HEK293 (cell line): ENCODE results near the gene ELFN1.

Experiments used
- CTCF ChIA-PET: fragments of 350-600 bp; formaldehyde crosslinking; extraction: SDS; loops from one replicate; lab custom pipeline; 2021; ENCODE audit warnings: antibody characterized with exemption; lab: Yijun Ruan, JAX
- POLR2A ChIA-PET: fragments of 300-600 bp; formaldehyde crosslinking; extraction: SDS; loops from one replicate; lab custom pipeline; 2020; ENCODE audit warnings: antibody characterized with exemption, inconsistent platforms; lab: Yijun Ruan, JAX
- H3K27ac ChIP-seq: fragments of 200-500 bp; sonication (Bioruptor generic); 2 replicates; pipeline ENCODE4 v1.5.1; 2014; ENCODE audit warnings: low read depth, low read length, control low read depth, inconsistent platforms; ENCODE audit errors: extremely low read depth
- H3K36me3 ChIP-seq, 2 experiments: fragments of 200-500 bp in 1 of 2; sonication (Bioruptor generic) in 1 of 2; 1 replicate in 1 of 2; 2 replicates in 1 of 2; pipeline ENCODE4 v1.5.1; 2014 to 2017; ENCODE audit warnings: inconsistent platforms in 2 of 2, low read length in 2 of 2; ENCODE audit not compliant: control insufficient read depth in 2 of 2, insufficient read depth in 1 of 2
- H3K4me1 ChIP-seq: fragments of 200-500 bp; sonication (Bioruptor generic); 2 replicates; pipeline ENCODE4 v1.5.1; 2014; ENCODE audit warnings: mild to moderate bottlenecking, low read length, inconsistent platforms; ENCODE audit not compliant: control insufficient read depth, insufficient read depth
- H3K4me3 ChIP-seq: 2 replicates; pipeline ENCODE4 v1.5.1; 2011; ENCODE audit warnings: low read depth, mild to moderate bottlenecking, control low read depth, low read length, moderate library complexity
- H3K9me3 ChIP-seq: fragments of 200-500 bp; sonication (Bioruptor generic); 2 replicates; pipeline ENCODE4 v1.5.1; 2014; ENCODE audit warnings: low read depth, low read length, inconsistent platforms; ENCODE audit not compliant: control insufficient read depth, insufficient read depth
- HOXC10 ChIP-seq: sonication (generic); formaldehyde crosslinking; IDR thresholded peaks from 2 replicates; pipeline ENCODE4 v1.8.1; 2023; ENCODE audit warnings: mild to moderate bottlenecking, missing genetic modification reagents
- RBAK ChIP-seq: fragments of 450-650 bp; formaldehyde crosslinking; IDR thresholded peaks from 2 replicates; pipeline ENCODE4 v1.5.1; 2016; ENCODE audit warnings: missing biosample characterization, missing genetic modification characterization
- REPIN1 ChIP-seq: fragments of 450-650 bp; formaldehyde crosslinking; IDR thresholded peaks from 2 replicates; pipeline ENCODE4 v1.5.1; 2017; ENCODE audit warnings: missing biosample characterization, missing genetic modification characterization, low read depth
- ZBTB20 ChIP-seq: fragments of 450-650 bp; formaldehyde crosslinking; IDR thresholded peaks from 2 replicates; pipeline ENCODE4 v1.5.1; 2016; ENCODE audit warnings: missing biosample characterization, missing genetic modification characterization
- ZBTB8A ChIP-seq: fragments of 450-650 bp; formaldehyde crosslinking; IDR thresholded peaks from 2 replicates; pipeline ENCODE4 v1.5.1; 2016; ENCODE audit warnings: missing biosample characterization, missing genetic modification characterization
- ZNF121 ChIP-seq: fragments of 450-650 bp; formaldehyde crosslinking; IDR thresholded peaks from 2 replicates; pipeline ENCODE4 v1.5.1; 2016; ENCODE audit warnings: missing biosample characterization, missing genetic modification characterization
- ZNF138 ChIP-seq: fragments of 450-650 bp; formaldehyde crosslinking; IDR thresholded peaks from 2 replicates; pipeline ENCODE4 v1.5.1; 2016; ENCODE audit warnings: missing biosample characterization, missing genetic modification characterization, borderline replicate concordance
- ZNF146 ChIP-seq: fragments of 450-650 bp; formaldehyde crosslinking; IDR thresholded peaks from 2 replicates; pipeline ENCODE4 v1.5.1; 2016; ENCODE audit warnings: missing biosample characterization, missing genetic modification characterization
- ZNF239 ChIP-seq: fragments of 450-650 bp; formaldehyde crosslinking; IDR thresholded peaks from 2 replicates; pipeline ENCODE4 v1.5.1; 2016; ENCODE audit warnings: missing biosample characterization, missing genetic modification characterization
- ZNF324 ChIP-seq: fragments of 450-650 bp; formaldehyde crosslinking; IDR thresholded peaks from 2 replicates; pipeline ENCODE4 v1.5.1; 2016; ENCODE audit warnings: missing biosample characterization, missing genetic modification characterization
- ZNF473 ChIP-seq: fragments of 450-650 bp; formaldehyde crosslinking; IDR thresholded peaks from 2 replicates; pipeline ENCODE4 v1.5.1; 2017; ENCODE audit warnings: missing biosample characterization, missing genetic modification characterization
- ZNF549 ChIP-seq: fragments of 450-650 bp; IDR thresholded peaks from 2 replicates; pipeline ENCODE4 v1.5.1; 2018; ENCODE audit warnings: missing biosample characterization, missing genetic modification characterization, mild to moderate bottlenecking, inconsistent platforms, moderate library complexity
- ZNF707 ChIP-seq: fragments of 450-650 bp; formaldehyde crosslinking; IDR thresholded peaks from 2 replicates; pipeline ENCODE4 v1.5.1; 2016; ENCODE audit warnings: missing biosample characterization, missing genetic modification characterization
- ZNF747 ChIP-seq: fragments of 450-650 bp; formaldehyde crosslinking; IDR thresholded peaks from 2 replicates; pipeline ENCODE4 v1.5.1; 2016; ENCODE audit warnings: missing biosample characterization, missing genetic modification characterization
- ZNF777 ChIP-seq: fragments of 450-650 bp; formaldehyde crosslinking; IDR thresholded peaks from 2 replicates; pipeline ENCODE4 v1.5.1; 2017; ENCODE audit warnings: missing biosample characterization, missing genetic modification characterization, borderline replicate concordance
- ZSCAN16 ChIP-seq: fragments of 450-650 bp; formaldehyde crosslinking; IDR thresholded peaks from 2 replicates; pipeline ENCODE4 v1.5.1; 2016; ENCODE audit warnings: missing biosample characterization, missing genetic modification characterization
- ZSCAN30 ChIP-seq: fragments of 450-650 bp; IDR thresholded peaks from 2 replicates; pipeline ENCODE4 v1.5.1; 2018; ENCODE audit warnings: missing biosample characterization, mild to moderate bottlenecking, missing genetic modification characterization, moderate library complexity
- TF ChIP-seq, protein P1 (sequence below): fragments of 450-650 bp; formaldehyde crosslinking; IDR thresholded peaks from 2 replicates; pipeline ENCODE4 v1.5.1; 2016; ENCODE audit warnings: missing biosample characterization, missing genetic modification characterization, low read depth
- TF ChIP-seq, protein P2 (sequence below): IDR thresholded peaks from 2 replicates; pipeline ENCODE4 v1.6.1; 2011; ENCODE audit warnings: mild to moderate bottlenecking, low read depth, low read length, borderline replicate concordance
- TF ChIP-seq, protein P3 (sequence below): fragments of 450-650 bp; formaldehyde crosslinking; conservative IDR thresholded peaks from 2 replicates; pipeline ENCODE4 v1.5.1; 2016; ENCODE audit warnings: low read depth, missing biosample characterization, missing genetic modification characterization
- TF ChIP-seq, protein P4 (sequence below): fragments of 450-650 bp; formaldehyde crosslinking; IDR thresholded peaks from 2 replicates; pipeline ENCODE4 v1.5.1; 2016; ENCODE audit warnings: missing biosample characterization, missing genetic modification characterization, low read depth
- TF ChIP-seq, protein P5 (sequence below): fragments of 450-650 bp; formaldehyde crosslinking; IDR thresholded peaks from 2 replicates; pipeline ENCODE4 v1.5.1; 2016; ENCODE audit warnings: missing biosample characterization, missing genetic modification characterization
- TF ChIP-seq, protein P6 (sequence below): fragments of 450-650 bp; formaldehyde crosslinking; IDR thresholded peaks from 2 replicates; pipeline ENCODE4 v1.5.1; 2016; ENCODE audit warnings: missing biosample characterization, missing genetic modification characterization

ELFN1 gene

DNA sequence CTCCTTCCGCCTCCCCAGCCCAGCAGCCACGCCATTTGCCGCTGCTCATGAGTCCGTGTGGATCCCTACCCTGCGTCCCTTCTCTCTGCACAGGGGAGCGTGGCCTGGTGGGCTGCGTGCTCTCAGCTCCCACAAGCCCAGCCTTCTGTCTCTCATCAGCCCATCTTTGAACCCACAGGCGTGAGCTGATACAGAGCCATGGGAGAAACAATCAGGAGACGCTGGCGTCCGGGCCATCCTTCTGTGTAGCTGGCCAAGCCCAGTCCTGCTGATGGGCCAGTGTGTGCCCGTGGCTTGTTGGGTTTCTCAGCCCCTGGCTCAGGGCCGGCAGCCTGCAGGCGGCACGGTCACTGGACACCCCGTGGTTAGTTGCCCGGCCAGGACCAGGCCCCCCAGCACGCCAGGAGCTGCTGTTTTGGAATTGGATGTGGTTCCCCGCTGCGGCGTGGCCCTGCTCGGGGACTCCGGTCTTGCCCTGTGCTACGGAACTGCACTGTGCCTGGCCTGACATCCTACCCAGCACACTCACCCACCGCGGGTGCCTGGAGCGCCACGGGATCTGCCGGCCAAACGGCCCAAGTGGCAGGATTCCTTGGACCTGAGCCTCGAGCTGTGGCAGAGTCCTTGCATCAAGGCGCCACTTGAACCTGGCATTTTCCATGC, 88.9 kb downstream of the ELFN1 start:
- POLR2A ChIA-PET = no interaction called here
- CTCF ChIA-PET = interaction anchor here (0.9 to 1.7 kb wide), 2 partner anchors 9 to 178 kb away, joined by 3 to 7 read pairs; no protein-coding TSS in a partner anchor
- H3K4me3 ChIP-seq = no peak overlapping the region
- H3K36me3 ChIP-seq = no peaks in the 10 kb centered on the region
- no peaks in the 10 kb centered on the region for H3K4me1 ChIP-seq
- H3K27ac ChIP-seq = no peak overlapping the region
- TF ChIP-seq, protein P1, sequence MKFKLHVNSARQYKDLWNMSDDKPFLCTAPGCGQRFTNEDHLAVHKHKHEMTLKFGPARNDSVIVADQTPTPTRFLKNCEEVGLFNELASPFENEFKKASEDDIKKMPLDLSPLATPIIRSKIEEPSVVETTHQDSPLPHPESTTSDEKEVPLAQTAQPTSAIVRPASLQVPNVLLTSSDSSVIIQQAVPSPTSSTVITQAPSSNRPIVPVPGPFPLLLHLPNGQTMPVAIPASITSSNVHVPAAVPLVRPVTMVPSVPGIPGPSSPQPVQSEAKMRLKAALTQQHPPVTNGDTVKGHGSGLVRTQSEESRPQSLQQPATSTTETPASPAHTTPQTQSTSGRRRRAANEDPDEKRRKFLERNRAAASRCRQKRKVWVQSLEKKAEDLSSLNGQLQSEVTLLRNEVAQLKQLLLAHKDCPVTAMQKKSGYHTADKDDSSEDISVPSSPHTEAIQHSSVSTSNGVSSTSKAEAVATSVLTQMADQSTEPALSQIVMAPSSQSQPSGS (tag by site-specific recombination) = no peak
- TF ChIP-seq ZNF747 (tag by site-specific recombination) = no peak
- no peak for TF ChIP-seq ZNF473 (tag by site-specific recombination)
- TF ChIP-seq, protein P2, sequence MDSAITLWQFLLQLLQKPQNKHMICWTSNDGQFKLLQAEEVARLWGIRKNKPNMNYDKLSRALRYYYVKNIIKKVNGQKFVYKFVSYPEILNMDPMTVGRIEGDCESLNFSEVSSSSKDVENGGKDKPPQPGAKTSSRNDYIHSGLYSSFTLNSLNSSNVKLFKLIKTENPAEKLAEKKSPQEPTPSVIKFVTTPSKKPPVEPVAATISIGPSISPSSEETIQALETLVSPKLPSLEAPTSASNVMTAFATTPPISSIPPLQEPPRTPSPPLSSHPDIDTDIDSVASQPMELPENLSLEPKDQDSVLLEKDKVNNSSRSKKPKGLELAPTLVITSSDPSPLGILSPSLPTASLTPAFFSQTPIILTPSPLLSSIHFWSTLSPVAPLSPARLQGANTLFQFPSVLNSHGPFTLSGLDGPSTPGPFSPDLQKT = no peak
- TF ChIP-seq ZNF121 (tag by site-specific recombination) = no peak
- TF ChIP-seq, protein P3, sequence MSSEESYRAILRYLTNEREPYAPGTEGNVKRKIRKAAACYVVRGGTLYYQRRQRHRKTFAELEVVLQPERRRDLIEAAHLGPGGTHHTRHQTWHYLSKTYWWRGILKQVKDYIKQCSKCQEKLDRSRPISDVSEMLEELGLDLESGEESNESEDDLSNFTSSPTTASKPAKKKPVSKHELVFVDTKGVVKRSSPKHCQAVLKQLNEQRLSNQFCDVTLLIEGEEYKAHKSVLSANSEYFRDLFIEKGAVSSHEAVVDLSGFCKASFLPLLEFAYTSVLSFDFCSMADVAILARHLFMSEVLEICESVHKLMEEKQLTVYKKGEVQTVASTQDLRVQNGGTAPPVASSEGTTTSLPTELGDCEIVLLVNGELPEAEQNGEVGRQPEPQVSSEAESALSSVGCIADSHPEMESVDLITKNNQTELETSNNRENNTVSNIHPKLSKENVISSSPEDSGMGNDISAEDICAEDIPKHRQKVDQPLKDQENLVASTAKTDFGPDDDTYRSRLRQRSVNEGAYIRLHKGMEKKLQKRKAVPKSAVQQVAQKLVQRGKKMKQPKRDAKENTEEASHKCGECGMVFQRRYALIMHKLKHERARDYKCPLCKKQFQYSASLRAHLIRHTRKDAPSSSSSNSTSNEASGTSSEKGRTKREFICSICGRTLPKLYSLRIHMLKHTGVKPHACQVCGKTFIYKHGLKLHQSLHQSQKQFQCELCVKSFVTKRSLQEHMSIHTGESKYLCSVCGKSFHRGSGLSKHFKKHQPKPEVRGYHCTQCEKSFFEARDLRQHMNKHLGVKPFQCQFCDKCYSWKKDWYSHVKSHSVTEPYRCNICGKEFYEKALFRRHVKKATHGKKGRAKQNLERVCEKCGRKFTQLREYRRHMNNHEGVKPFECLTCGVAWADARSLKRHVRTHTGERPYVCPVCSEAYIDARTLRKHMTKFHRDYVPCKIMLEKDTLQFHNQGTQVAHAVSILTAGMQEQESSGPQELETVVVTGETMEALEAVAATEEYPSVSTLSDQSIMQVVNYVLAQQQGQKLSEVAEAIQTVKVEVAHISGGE (tag by site-specific recombination) = no peak
- TF ChIP-seq ZNF777 (tag by site-specific recombination) = no peak
- no peak for TF ChIP-seq ZSCAN16 (tag by site-specific recombination)
- no peak for TF ChIP-seq ZBTB8A
- TF ChIP-seq ZNF324 (tag by site-specific recombination) = no peak
- TF ChIP-seq, protein P4, sequence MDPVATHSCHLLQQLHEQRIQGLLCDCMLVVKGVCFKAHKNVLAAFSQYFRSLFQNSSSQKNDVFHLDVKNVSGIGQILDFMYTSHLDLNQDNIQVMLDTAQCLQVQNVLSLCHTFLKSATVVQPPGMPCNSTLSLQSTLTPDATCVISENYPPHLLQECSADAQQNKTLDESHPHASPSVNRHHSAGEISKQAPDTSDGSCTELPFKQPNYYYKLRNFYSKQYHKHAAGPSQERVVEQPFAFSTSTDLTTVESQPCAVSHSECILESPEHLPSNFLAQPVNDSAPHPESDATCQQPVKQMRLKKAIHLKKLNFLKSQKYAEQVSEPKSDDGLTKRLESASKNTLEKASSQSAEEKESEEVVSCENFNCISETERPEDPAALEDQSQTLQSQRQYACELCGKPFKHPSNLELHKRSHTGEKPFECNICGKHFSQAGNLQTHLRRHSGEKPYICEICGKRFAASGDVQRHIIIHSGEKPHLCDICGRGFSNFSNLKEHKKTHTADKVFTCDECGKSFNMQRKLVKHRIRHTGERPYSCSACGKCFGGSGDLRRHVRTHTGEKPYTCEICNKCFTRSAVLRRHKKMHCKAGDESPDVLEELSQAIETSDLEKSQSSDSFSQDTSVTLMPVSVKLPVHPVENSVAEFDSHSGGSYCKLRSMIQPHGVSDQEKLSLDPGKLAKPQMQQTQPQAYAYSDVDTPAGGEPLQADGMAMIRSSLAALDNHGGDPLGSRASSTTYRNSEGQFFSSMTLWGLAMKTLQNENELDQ = no peak
- TF ChIP-seq ZNF549 = no peak
- TF ChIP-seq REPIN1 (tag by site-specific recombination) = no peak
- no peaks in the 10 kb centered on the region for H3K9me3 ChIP-seq

DNA sequence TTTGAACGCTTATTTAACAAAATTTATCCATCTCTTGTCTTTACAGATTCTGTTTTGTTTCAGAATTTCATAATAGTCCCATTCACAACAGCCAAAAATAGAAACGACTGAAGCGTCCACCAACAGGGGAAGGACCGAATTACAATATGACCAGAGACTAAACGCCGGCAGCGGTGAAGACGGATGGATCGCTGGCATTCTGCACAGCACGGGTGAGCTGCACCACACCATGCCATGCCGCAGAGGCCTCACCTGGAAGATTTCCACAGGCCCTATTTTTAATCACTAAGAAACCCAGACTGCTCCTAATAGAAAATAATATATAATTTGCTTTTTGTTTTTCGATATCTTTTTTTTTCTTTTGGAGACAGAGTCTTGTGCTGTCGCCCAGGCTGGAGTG, 91.0 kb downstream of the ELFN1 start:
- ChIA-PET POLR2A (no interaction called here), CTCF (interaction anchor here (0.6 kb wide), 1 partner anchor 180 kb away, joined by 3 read pairs; no protein-coding TSS in a partner anchor)
- Histone ChIP-seq H3K4me1 (no peaks in the 10 kb centered on the region), H3K36me3 (no peaks in the 10 kb centered on the region), H3K4me3 (no peak overlapping the region), H3K9me3 (no peaks in the 10 kb centered on the region), H3K27ac (no peak overlapping the region)
- TF ChIP-seq, protein P5, sequence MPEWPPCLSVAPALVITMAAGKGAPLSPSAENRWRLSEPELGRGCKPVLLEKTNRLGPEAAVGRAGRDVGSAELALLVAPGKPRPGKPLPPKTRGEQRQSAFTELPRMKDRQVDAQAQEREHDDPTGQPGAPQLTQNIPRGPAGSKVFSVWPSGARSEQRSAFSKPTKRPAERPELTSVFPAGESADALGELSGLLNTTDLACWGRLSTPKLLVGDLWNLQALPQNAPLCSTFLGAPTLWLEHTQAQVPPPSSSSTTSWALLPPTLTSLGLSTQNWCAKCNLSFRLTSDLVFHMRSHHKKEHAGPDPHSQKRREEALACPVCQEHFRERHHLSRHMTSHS (tag by site-specific recombination) = no peak
- TF ChIP-seq ZBTB20 (no peak), ZNF707 (tag by site-specific recombination) (no peak), ZNF138 (tag by site-specific recombination) (no peak), ZNF146 (tag by site-specific recombination) (no peak), ZNF239 (tag by site-specific recombination) (no peak), ZSCAN30 (tag by site-specific recombination) (no peak), HOXC10 (CRISPR knock-in tag) (no peak), RBAK (tag by site-specific recombination) (no peak)
- TF ChIP-seq, protein P6, sequence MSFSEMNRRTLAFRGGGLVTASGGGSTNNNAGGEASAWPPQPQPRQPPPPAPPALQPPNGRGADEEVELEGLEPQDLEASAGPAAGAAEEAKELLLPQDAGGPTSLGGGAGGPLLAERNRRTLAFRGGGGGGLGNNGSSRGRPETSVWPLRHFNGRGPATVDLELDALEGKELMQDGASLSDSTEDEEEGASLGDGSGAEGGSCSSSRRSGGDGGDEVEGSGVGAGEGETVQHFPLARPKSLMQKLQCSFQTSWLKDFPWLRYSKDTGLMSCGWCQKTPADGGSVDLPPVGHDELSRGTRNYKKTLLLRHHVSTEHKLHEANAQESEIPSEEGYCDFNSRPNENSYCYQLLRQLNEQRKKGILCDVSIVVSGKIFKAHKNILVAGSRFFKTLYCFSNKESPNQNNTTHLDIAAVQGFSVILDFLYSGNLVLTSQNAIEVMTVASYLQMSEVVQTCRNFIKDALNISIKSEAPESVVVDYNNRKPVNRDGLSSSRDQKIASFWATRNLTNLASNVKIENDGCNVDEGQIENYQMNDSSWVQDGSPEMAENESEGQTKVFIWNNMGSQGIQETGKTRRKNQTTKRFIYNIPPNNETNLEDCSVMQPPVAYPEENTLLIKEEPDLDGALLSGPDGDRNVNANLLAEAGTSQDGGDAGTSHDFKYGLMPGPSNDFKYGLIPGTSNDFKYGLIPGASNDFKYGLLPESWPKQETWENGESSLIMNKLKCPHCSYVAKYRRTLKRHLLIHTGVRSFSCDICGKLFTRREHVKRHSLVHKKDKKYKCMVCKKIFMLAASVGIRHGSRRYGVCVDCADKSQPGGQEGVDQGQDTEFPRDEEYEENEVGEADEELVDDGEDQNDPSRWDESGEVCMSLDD (tag by site-specific recombination) = no peak
